H1 (cell line): ENCODE results near the gene MOB1B. TPM values are rescaled to one million over a fixed set of nuclear protein-coding genes. Genes with fewer than 3 reads are reported as not detected.

Source experiments
- CTCF ChIA-PET: fragments of 300-600 bp; sonication (Branson Sonifier 250); formaldehyde crosslinking; loops from one replicate; lab custom pipeline; 2021; ENCODE audit not compliant: partially characterized antibody; lab: Charles Lee
- POLR2A ChIA-PET: fragments of 300-600 bp; sonication (Branson Sonifier 250); formaldehyde crosslinking; loops from one replicate; lab custom pipeline; 2021; ENCODE audit warnings: inconsistent platforms; ENCODE audit not compliant: partially characterized antibody; lab: Charles Lee
- DNase-seq, 2 experiments: peaks; one replicate each; pipeline versions ENCODE4 v3.0.0 to v3.0.0-alpha.2; 2010 to 2022; ENCODE audit warnings: low spot score in 2 of 2, low read depth in 1 of 2, mixed read lengths in 1 of 2
- FAIRE-seq: peaks from 2 replicates; lab custom pipeline; 2011; peaks lifted over from hg19 to GRCh38; lab: Jason Lieb, UNC
- H2AFZ ChIP-seq: 2 replicates; pipeline ENCODE4 v1.8.1; 2012; ENCODE audit warnings: low read length, inconsistent platforms
- H2AK5ac ChIP-seq: 2 replicates; pipeline ENCODE4 v1.6.1; 2013; ENCODE audit warnings: low read depth, low read length
- H2BK120ac ChIP-seq: replicated peaks from 2 replicates; pipeline ENCODE3; 2013; ENCODE audit warnings: low read depth, low read length, inconsistent platforms
- H2BK12ac ChIP-seq: 2 replicates; pipeline ENCODE4 v1.6.1; 2013; ENCODE audit warnings: low read depth, low read length
- H2BK15ac ChIP-seq: 2 replicates; pipeline ENCODE4 v1.6.1; 2013; ENCODE audit warnings: low read length
- H2BK20ac ChIP-seq: 2 replicates; pipeline ENCODE4 v1.6.1; 2013; ENCODE audit warnings: low read length
- H2BK5ac ChIP-seq: 2 replicates; pipeline ENCODE4 v1.6.1; 2013; ENCODE audit warnings: low read depth, low read length
- H3K14ac ChIP-seq: 2 replicates; pipeline ENCODE4 v1.6.1; 2013; ENCODE audit warnings: inconsistent platforms; ENCODE audit not compliant: insufficient read length
- H3K18ac ChIP-seq: 2 replicates; pipeline ENCODE4 v1.6.1; 2013; ENCODE audit warnings: low read length; ENCODE audit errors: extremely low read depth
- H3K23ac ChIP-seq: 2 replicates; pipeline ENCODE4 v1.6.1; 2013; ENCODE audit warnings: inconsistent platforms; ENCODE audit not compliant: insufficient read length
- H3K23me2 ChIP-seq: 2 replicates; pipeline ENCODE4 v1.6.1; 2013; ENCODE audit warnings: low read depth, low read length
- H3K27ac ChIP-seq: 2 replicates; pipeline ENCODE4 v1.6.1; 2011; ENCODE audit warnings: low read depth, low read length, inconsistent platforms
- H3K27me3 ChIP-seq, 4 experiments: replicated peaks in 1 of 4; 1 replicate in 1 of 4; 2 replicates in 3 of 4; pipeline versions ENCODE4 v1.6.1 to v1.8.1; 2011 to 2013; ENCODE audit warnings: low read length in 3 of 4, mild to moderate bottlenecking in 3 of 4, inconsistent platforms in 2 of 4, mixed read lengths in 2 of 4, moderate library complexity in 1 of 4; ENCODE audit not compliant: control insufficient read depth in 3 of 4, insufficient read depth in 3 of 4; ENCODE audit errors: extremely low read depth in 1 of 4
- H3K36me3 ChIP-seq, 4 experiments: 2 replicates each; pipeline versions ENCODE4 v1.6.1 to v1.8.1; 2011 to 2013; ENCODE audit warnings: mild to moderate bottlenecking in 4 of 4, low read length in 3 of 4, moderate library complexity in 2 of 4, control low read depth in 1 of 4, inconsistent platforms in 1 of 4; ENCODE audit not compliant: insufficient read depth in 4 of 4, control insufficient read depth in 2 of 4
- H3K4ac ChIP-seq: replicated peaks from 2 replicates; pipeline ENCODE3; 2013; ENCODE audit warnings: low read length, low read depth, mixed read lengths, inconsistent platforms; ENCODE audit not compliant: insufficient read length
- H3K4me1 ChIP-seq, 4 experiments: replicated peaks in 1 of 4; 1 replicate in 1 of 4; 2 replicates in 3 of 4; pipeline versions ENCODE4 v1.6.1 to v1.8.1; 2011 to 2013; ENCODE audit warnings: low read length in 3 of 4, inconsistent platforms in 2 of 4, mixed read lengths in 1 of 4; ENCODE audit not compliant: insufficient read depth in 4 of 4, control insufficient read depth in 3 of 4
- H3K4me2 ChIP-seq, 2 experiments: 2 replicates each; pipeline versions ENCODE4 v1.6.1 to v1.8.1; 2011 to 2013; ENCODE audit warnings: low read depth in 2 of 2, low read length in 2 of 2, control low read depth in 1 of 2, inconsistent platforms in 1 of 2, mild to moderate bottlenecking in 1 of 2; ENCODE audit not compliant: insufficient read depth in 1 of 2
- H3K4me3 ChIP-seq, 4 experiments: fragments of 200-600, 300-600 bp in 1 of 4; sonication (generic), shearing (Covaris generic), sonication (Bioruptor Twin) in 1 of 4; 2 replicates each; pipeline versions ENCODE4 v1.5.1 to v1.8.1; 2011 to 2016; ENCODE audit warnings: low read length in 4 of 4, low read depth in 3 of 4, control low read depth in 2 of 4, inconsistent platforms in 2 of 4, mild to moderate bottlenecking in 2 of 4, mixed read lengths in 1 of 4, moderate library complexity in 1 of 4; ENCODE audit not compliant: insufficient read depth in 2 of 4; ENCODE audit errors: extremely low read depth in 1 of 4
- H3K56ac ChIP-seq: replicated peaks from 2 replicates; pipeline ENCODE3; 2013; ENCODE audit warnings: low read depth, mild to moderate bottlenecking, mixed read lengths, low read length, inconsistent platforms; ENCODE audit not compliant: insufficient read length
- H3K79me1 ChIP-seq: 2 replicates; pipeline ENCODE4 v1.6.1; 2013; ENCODE audit warnings: low read depth, low read length, control low read depth
- H3K79me2 ChIP-seq, 2 experiments: 2 replicates each; pipeline versions ENCODE4 v1.6.1 to v1.8.1; 2012 to 2013; ENCODE audit warnings: low read length in 2 of 2, mild to moderate bottlenecking in 2 of 2, inconsistent platforms in 1 of 2; ENCODE audit not compliant: insufficient read depth in 2 of 2, control insufficient read depth in 1 of 2
- H3K9ac ChIP-seq, 4 experiments: replicated peaks in 1 of 4; 1 replicate in 1 of 4; 2 replicates in 3 of 4; pipeline versions ENCODE4 v1.6.1 to v1.8.1; 2011 to 2013; ENCODE audit warnings: low read depth in 3 of 4, low read length in 3 of 4, control low read depth in 2 of 4, mild to moderate bottlenecking in 2 of 4, moderate library complexity in 2 of 4, inconsistent platforms in 1 of 4; ENCODE audit errors: extremely low read depth in 1 of 4
- H3K9me3 ChIP-seq, 2 experiments: 2 replicates each; pipeline versions ENCODE4 v1.6.1 to v1.8.1; 2012 to 2013; ENCODE audit warnings: mild to moderate bottlenecking in 2 of 2, moderate library complexity in 2 of 2, control low read depth in 1 of 2, inconsistent platforms in 1 of 2, low read depth in 1 of 2, low read length in 1 of 2, mixed read lengths in 1 of 2; ENCODE audit not compliant: insufficient read depth in 2 of 2
- H4K20me1 ChIP-seq, 2 experiments: replicated peaks in 1 of 2; 2 replicates each; pipeline versions ENCODE3 to v1.8.1; 2011 to 2013; ENCODE audit warnings: inconsistent platforms in 2 of 2, low read length in 2 of 2, mild to moderate bottlenecking in 1 of 2; ENCODE audit not compliant: insufficient read depth in 2 of 2, control insufficient read depth in 1 of 2
- H4K5ac ChIP-seq: 2 replicates; pipeline ENCODE4 v1.6.1; 2013; ENCODE audit warnings: low read length, low read depth, mixed read lengths, inconsistent platforms; ENCODE audit not compliant: insufficient read length
- H4K8ac ChIP-seq: 2 replicates; pipeline ENCODE4 v1.8.0; 2013; ENCODE audit warnings: mild to moderate bottlenecking, moderate library complexity, low read length, inconsistent platforms; ENCODE audit not compliant: insufficient read depth; ENCODE audit errors: extremely low read depth
- H4K91ac ChIP-seq: replicated peaks from 2 replicates; pipeline ENCODE3; 2013; ENCODE audit warnings: low read length, mixed read lengths, inconsistent platforms; ENCODE audit not compliant: insufficient read length
- CBX8 ChIP-seq: fragments of 300-800, 300-1000 bp; sonication (generic); IDR thresholded peaks from 2 replicates; pipeline ENCODE4 v1.7.1; 2016; ENCODE audit warnings: low read depth, low read length, borderline replicate concordance
- CEBPB ChIP-seq: IDR thresholded peaks from 2 replicates; pipeline ENCODE4 v1.6.1; 2012; ENCODE audit warnings: low read depth, low read length
- EZH2 ChIP-seq: fragments of 200-600 bp; sonication (generic); IDR thresholded peaks from 2 replicates; pipeline ENCODE4 v1.7.1; 2012; ENCODE audit warnings: low read depth, mild to moderate bottlenecking, moderate library complexity, low read length, inconsistent platforms; ENCODE audit not compliant: severe bottlenecking
- HDAC6 ChIP-seq: IDR thresholded peaks from one replicate; pipeline ENCODE4 v1.7.1; 2012; ENCODE audit warnings: low read depth, mild to moderate bottlenecking, inconsistent platforms, low read length, moderate library complexity
- JUND ChIP-seq: IDR thresholded peaks from 2 replicates; pipeline ENCODE4 v1.6.1; 2011; ENCODE audit warnings: mild to moderate bottlenecking, improper control_type of control experiment, low read length
- POLR2A ChIP-seq, 2 experiments: IDR thresholded peaks; 1 replicate in 1 of 2; 2 replicates in 1 of 2; pipeline ENCODE4 v1.6.1; 2011; ENCODE audit warnings: low read depth in 2 of 2, low read length in 2 of 2, mild to moderate bottlenecking in 2 of 2; ENCODE audit errors: control extremely low read depth in 1 of 2
- RFX5 ChIP-seq: IDR thresholded peaks from 2 replicates; pipeline ENCODE4 v1.6.1; 2011; ENCODE audit warnings: low read depth, low read length, improper control_type of control experiment, borderline replicate concordance
- RNF2 ChIP-seq: fragments of 200-900, 300-1000 bp; sonication (generic); IDR thresholded peaks from 2 replicates; pipeline ENCODE4 v1.7.1; 2016; ENCODE audit warnings: borderline replicate concordance, low read depth, mild to moderate bottlenecking, antibody characterized with exemption, low read length; ENCODE audit not compliant: poor library complexity, severe bottlenecking; ENCODE audit errors: missing control alignments
- SIN3A ChIP-seq, 2 experiments: IDR thresholded peaks in 1 of 2; conservative IDR thresholded peaks in 1 of 2; 2 replicates each; pipeline ENCODE4 v1.6.1; 2011 to 2012; ENCODE audit warnings: low read length in 2 of 2, improper control_type of control experiment in 1 of 2, low read depth in 1 of 2, mild to moderate bottlenecking in 1 of 2
- SP2 ChIP-seq: IDR thresholded peaks from 2 replicates; pipeline ENCODE4 v1.6.1; 2012; ENCODE audit warnings: mild to moderate bottlenecking, low read length, inconsistent platforms
- SRF ChIP-seq: IDR thresholded peaks from 2 replicates; pipeline ENCODE4 v1.6.1; 2011; ENCODE audit warnings: mild to moderate bottlenecking, low read depth, low read length, moderate library complexity
- TAF1 ChIP-seq: IDR thresholded peaks from 2 replicates; pipeline ENCODE4 v1.6.1; 2011; ENCODE audit warnings: mild to moderate bottlenecking, low read depth, low read length
- TBP ChIP-seq: IDR thresholded peaks from 2 replicates; pipeline ENCODE4 v1.6.1; 2011; ENCODE audit warnings: low read depth, low read length, improper control_type of control experiment
- ZNF274 ChIP-seq: IDR thresholded peaks from 2 replicates; pipeline ENCODE4 v1.7.0; 2012; ENCODE audit warnings: low read length, borderline replicate concordance; ENCODE audit errors: extremely low read depth
- WGBS, 2 experiments: shearing (Covaris generic) in 1 of 2; methylation state at CpG; one replicate each; pipeline versions ENCODE4 v1.1.6 to v1.1.7; 2013 to 2015; ENCODE audit warnings: low lambda C conversion rate in 2 of 2, mixed read lengths in 2 of 2, inconsistent platforms in 1 of 2, low coverage in 1 of 2, missing lambda C conversion rate in 1 of 2; ENCODE audit not compliant: insufficient replicate concordance in 2 of 2, insufficient coverage in 1 of 2, insufficient read length in 1 of 2; ENCODE audit errors: extremely low coverage in 1 of 2, missing lambda C conversion rate in 1 of 2; 5-methylcytosine and 5-hydroxymethylcytosine counted together
- polyA plus RNA-seq, 7 experiments: library from polyadenylated mRNA; depleted of rRNA in 3 of 7; stranded (reverse) in 5 of 7; unstranded in 2 of 7; fragments of >200 nt in 5 of 7; fragments of 200-250 nt in 2 of 7; gene quantifications; 1 replicate in 5 of 7; 2 replicates in 1 of 7; 4 replicates in 1 of 7; pipeline versions ENCODE4 v1.2.1 to v1.2.3, GENCODE V29; 2011 to 2013; ENCODE audit warnings: missing spikeins in 2 of 7, mixed read lengths in 2 of 7
- total RNA-seq: library from RNA; stranded (reverse); fragmentation: NEBNext Ultra II Directional; extraction: Animal tissue kit (Norgen Biotek cat#: 25700); gene quantifications from 2 replicates; pipeline ENCODE4 v1.2.1, GENCODE V29; 2021

MOB1B gene
- total and polyA plus RNA-seq, 2 of the 8 experiments (the other 6 are each of a cell fraction or from before 2014, with no cell fraction given) = 3.8 to 33.5 TPM

DNA sequence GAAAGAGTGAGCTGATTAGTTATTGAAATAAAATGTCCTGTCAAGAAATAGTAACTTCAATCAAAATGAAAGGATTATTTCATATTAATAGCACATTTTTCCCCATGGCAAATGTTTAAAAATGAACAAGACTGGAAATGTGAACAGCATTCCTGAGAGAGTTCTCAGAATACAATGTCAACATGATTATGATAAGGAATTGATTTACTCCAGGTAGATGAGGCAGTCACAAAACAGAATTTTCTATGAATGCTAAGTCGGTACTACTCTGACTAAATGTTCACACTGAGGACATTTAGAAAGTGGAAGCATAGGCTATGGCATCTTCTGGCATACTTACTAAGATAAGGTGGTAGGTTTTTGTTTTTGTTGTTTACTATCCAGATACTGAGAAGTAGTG, 43.1 kb upstream of the MOB1B start:
- ChIA-PET CTCF (interaction anchor here (1.0 kb wide), 1 partner anchor 207 kb away, joined by 3 read pairs; no protein-coding TSS in a partner anchor), POLR2A (interaction anchor here (1.1 to 1.4 kb wide), 2 partner anchors 13 kb away, joined by 3 read pairs; no protein-coding TSS in a partner anchor)
- Histone ChIP-seq H3K18ac (no peak overlapping the region), H3K23ac (no peak overlapping the region), H3K14ac (no peak overlapping the region), H3K4me1 (0 out of 7 replicates have a peak, but pooled peaks cover 0 to 2% (median 0%) of the 10 kb centered on the region in 4 experiments), H3K9ac (no peak overlapping the region), H3K36me3 (no peaks in the 10 kb centered on the region), H4K20me1 (no peaks in the 10 kb centered on the region), H3K79me1 (no peaks in the 10 kb centered on the region), H3K4ac (no peak overlapping the region), H3K56ac (no peak overlapping the region), H3K79me2 (no peaks in the 10 kb centered on the region), H3K9me3 (no peaks in the 10 kb centered on the region), H3K27ac (no peak overlapping the region), H2BK15ac (no peak overlapping the region), H2BK120ac (no peak overlapping the region), H3K23me2 (no peaks in the 10 kb centered on the region), H2AFZ (no peak overlapping the region), H4K5ac (no peak overlapping the region), H4K91ac (no peak overlapping the region), H2AK5ac (no peak overlapping the region), H3K4me3 (no peak overlapping the region), H4K8ac (no peak overlapping the region), H2BK12ac (no peak overlapping the region), H2BK5ac (no peak overlapping the region), H2BK20ac (no peak overlapping the region), H3K27me3 (no peaks in the 10 kb centered on the region), H3K4me2 (no peak overlapping the region)
- FAIRE-seq (no peak), DNase-seq (no peak)
- WGBS, 2 experiments = 85% methylated on average over 1 of the region's 1 CpG; no CpG with 5 or more reads in 1 of the 2 experiments
- TF ChIP-seq POLR2A (IDR thresholded peaks at IDR 0.05; ENCODE audit: control extremely low read depth in 1 of 2, low read depth in 2 of 2, low read length in 2 of 2) (no peak), TBP (no peak), RFX5 (no peak), TAF1 (no peak), HDAC6 (no peak), RNF2 (no peak), CEBPB (no peak), SP2 (no peak), SRF (no peak), CBX8 (no peak), EZH2 (no peak), SIN3A (conservative IDR thresholded peaks at IDR 0.05 in 1 of 2, IDR thresholded peaks at IDR 0.05 in 1 of 2; ENCODE audit: low read depth in 1 of 2, low read length in 2 of 2) (no peak), JUND (no peak), ZNF274 (no peak)
